SIG-M5 treated with dmso at 0.1 percent for 504 hours (cell line): ENCODE measurements around the gene PLK2.

Experiments used
- DNase-seq: peaks from one replicate; lab custom pipeline; 2025; ENCODE audit not compliant: unreplicated experiment; lab: John Stamatoyannopoulos, UW

Gene PLK2

DNA sequence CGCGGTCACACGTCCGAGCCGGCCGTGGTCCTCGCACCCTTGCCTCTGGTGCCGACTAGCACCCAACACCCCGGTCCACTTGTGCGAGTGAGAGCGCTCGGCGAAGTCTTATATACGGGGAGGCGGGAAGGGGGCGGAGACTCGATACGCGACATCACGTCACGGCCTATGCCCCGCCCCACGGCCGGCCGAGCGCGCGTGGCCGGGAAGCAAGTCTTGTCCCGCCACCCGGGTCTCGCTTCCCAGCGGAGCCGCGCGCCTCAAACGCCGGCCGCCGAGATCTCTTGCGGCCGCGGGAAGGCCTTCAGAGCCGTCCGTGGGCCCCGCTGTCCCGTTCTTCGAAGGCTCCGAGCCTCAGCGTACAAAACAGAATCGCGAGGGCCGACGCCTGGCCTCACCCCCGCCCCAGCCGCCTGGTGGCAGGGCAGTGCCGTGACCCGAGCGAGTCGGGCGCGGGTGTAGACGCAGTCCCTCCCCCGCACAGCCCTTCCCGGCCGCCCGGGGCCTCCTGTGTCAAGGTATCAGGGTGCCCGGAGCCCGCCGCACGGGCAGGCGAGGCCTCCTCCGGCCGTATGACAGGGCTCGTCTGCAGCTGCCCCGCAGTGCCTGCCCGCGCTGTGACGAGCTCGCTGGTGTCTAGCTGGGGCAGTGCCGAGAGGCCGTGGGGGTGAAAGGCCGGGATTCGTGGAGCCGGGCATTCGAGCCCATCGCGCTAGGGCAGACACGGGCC, at the start of gene PLK2:
Gene PLK2 (minus strand): TSS at position 85 of the 730 bp plus-strand sequence. CDS start 127 bp downstream, outside the sequence.
- peak; percentile 77 for DNase-seq

DNA sequence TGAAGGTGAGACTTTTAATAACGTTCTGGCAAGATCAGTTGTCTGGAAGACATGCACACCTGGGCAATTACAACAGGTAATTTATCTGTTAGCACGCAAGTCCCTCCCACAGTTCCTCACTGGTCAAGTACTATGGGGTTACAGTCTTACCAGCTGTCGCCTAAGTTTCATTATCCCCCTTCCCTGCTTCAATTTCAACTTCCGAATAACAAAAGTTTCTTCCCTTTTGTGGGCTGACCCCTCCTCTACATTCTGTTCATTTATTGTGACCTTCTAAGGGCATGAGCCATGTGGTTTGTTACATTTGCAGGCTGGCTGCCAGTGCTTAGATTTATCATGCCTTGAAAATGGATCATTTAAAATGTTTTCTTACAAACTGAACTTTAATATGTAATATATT, 47.8 kb upstream of the PLK2 start:
- no peak for DNase-seq

DNA sequence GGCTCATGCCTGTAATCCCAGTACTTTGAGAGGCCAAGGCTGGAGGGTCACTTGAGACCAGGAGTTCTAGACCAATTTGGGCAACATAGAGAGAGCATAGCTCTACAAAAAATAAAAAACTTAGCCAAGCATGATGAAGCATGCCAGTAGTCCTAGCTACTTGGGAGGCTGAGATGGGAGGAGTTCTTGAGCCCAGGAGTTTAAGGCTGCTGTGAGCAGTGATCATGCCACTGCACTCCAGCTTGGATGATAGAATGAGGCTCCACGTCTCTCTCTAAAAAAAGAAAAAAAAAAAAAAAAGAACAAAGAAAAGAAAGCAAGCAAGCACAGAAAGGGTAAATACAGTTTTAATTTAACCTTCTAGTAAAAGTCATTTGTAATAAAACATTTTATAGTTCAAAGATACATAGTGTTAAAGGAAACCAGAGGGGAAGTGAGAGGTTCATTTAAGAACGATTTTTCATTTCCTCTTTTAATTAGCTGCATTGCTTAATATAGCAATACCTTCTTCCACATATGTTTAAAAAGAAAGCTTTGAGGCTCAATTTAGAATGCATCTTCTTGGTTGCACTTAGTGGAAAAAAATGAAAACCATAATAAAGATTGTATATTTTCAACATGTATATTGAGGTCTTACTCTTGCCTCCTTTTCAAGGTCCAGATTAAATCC, 46.2 kb upstream of the PLK2 start:
- DNase-seq, result peak; percentile 70

DNA sequence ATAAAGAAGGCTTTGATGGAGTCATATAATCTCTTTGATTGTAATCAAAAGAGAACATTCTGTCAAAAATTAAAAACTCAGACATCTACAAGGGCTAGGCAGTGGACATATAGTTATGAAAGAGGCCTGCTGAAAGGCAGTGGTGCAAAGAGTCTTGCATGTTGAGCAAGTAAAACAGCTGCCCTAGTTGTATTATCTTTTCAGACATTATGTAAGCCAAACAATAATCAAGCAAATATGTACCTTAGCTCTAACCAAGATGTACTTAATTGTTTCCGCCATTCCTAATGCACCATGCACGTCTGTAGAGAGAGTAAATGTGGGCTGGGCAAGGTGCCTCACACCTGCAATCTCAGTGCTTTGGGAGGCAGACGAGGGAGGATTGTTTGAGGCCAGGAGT, 45.6 kb upstream of the PLK2 start:
- peak; percentile 27 for DNase-seq

DNA sequence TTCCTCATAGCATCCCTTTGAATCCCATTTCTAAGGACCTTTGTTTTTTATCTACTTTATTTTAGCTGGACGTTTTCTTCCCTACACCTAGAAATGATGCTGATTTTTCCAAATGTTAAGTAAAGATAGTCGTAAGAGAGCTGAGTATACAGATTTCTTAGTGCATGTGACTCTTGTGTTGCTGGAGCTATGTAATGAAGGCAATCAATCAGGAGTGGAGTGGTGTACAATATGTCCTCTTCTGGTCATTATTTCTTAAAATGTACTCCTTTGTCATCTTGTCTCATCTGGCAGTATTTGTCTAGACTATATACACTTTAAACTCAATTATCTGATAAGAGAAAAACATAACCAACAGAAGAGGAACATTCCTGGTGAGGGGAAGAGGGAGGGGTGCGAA, 44.9 kb upstream of the PLK2 start:
- DNase-seq, result no peak

DNA sequence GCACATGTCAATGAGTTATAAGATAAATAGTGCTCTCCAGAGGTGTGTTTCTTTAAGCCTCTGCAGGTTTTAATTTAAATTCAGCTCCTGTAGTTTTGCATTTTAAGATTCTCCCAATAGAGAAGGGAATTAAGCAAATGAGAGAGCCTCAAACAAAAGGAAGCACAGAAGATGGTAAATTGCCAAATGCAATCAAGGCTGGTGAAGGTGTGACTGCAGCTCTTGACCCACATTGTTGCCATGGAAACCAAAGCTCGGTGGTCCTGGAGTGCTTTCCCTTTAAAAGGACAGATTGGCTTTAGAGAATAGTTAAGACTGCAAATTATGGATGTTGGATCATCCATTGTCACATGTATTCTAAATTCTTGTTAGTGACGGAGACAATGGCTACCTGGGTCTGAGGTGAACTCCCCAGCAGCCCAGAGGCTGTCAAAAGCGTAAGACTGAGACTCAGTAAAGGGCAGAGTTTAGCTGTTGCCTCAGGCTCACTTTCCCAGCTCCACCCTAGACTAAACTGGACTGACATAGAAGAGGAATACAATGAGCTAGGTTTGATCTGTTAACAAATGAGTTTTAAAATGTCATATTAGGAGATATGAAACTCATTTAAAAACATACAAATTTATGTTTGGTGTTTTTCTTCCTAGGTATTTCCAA, 43.6 kb upstream of the PLK2 start:
- DNase-seq, result no peak

DNA sequence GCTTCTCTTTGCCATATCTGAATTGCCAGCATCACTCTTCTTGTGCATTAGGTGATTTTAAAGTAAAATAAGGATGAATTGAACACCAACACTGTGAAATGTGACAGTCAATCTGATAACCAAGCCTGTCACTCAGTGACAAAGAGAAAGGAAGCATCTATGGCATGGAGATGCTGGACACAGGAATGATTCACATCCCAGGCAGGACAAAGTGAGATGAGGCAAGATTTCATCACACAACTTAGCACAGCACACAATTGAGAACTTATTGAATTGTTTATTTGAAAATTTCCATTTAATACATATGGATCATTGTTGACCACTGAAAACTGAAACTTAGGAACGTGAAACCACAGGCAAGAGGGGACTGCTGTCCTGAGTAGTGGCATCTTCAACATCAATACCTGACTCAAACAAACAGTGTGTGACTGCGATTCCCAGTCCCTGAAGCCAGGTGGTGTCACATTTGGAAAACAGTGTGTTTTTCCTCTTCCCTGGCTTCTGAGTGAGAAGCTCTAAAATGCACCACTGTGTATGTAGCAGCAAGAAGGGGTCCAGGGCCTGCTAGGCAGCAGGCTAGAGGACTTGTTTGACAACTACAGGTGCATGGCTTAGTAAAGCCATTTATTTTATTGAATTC, 42.0 kb upstream of the PLK2 start:
- DNase-seq, result no peak

DNA sequence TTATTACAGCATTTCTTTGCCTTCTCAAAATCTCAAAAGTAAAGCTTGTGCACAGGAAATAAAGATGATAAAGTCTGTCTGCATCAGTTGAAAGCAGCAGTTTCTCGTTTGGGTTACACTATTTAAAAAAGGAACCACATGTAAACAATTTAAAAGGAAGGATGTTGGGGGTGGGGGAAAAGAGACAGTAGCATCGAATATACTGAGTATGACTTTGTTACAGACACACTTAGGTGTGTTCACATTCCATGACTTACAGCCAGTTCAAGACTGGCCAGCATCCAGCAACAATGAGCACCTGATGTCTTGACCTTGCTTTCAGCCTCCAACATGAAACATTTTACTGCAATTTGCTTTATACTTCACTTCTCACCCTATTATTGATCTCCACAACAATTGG, 40.1 kb upstream of the PLK2 start:
- DNase-seq, result no peak

DNA sequence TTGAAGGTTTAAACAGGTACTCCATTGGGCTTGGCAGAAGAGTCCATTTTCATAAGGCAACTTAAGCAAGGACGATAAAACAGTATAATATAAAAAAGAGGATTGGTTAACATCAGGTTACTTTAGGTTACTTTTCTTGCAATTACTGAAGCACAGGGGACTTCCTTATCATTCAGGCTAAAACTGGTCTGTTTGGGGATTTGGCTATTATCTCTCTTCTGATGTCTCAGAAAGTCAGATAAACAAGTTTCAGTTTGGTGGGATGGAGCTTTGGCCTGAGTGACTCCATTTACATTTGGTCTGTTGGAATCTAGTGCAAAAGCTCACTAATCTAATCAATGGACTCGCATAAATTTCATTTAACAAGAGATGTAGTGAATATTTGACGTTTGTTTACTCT, 39.3 kb upstream of the PLK2 start:
- no peak for DNase-seq

DNA sequence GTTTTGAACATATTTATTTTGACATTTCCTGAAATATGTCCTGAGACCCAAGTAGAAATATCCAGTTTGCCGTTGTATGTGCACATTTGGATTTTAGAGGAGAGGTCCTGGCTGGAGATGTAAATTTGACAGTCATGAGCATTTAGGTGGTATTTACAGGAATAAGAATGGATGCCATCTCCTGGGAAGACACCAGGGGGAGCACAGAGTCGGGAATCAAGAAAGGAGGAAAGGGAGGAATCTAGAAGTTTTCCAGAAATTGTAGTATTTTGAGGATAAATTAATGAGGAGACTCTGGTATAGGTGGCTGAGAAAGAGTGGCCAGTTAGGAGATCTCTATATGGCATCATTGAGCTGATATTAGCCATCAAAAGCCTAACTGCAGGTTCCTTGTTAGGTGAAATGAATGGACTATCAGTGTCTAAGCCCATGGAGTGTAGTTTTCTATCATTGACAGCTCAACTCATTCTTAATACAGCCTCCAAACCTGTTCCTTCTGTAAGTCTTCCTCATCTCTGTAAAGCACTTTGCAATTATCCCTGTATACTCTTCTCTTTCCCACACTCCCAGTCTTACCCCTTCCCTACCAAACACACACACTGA, 38.6 kb upstream of the PLK2 start:
- DNase-seq, result no peak

DNA sequence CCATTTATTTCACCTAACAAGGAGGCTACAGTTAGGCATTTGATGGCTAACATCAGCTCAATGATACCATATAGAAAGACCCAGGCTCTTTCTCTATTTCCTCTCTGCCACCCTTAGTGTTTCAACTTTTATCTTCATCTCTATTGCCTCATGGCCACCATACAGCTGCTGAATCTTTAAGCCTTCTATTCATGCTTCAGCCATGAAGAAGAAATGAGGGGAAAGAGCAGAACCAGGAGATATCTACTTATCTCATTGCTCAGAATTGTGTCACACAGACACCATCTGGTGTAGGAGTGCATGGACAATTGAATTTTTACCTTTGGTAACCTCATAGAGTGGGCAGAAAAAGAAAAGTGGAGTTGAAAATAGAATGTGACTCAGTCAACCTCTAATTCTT, 38.0 kb upstream of the PLK2 start:
- no peak for DNase-seq

DNA sequence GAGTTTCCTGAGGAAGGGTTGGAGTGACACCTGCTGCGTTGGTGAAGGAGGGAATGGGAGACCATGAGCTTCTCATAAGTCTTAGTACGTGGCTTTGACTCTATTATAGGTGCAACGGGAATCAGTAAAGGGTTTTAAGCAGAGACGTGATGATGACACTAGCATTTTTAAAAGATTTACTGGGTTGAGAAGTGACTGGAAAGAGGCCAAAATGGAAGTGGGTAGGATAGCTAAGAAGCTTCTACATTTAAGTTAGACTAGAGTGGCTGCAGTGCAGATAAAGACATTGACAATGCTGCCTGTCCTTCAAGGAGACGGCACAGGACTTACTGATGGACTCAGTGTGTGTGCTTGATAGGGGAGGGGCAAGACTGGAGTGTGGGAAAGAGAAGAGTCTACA, 37.5 kb upstream of the PLK2 start:
- no peak for DNase-seq

DNA sequence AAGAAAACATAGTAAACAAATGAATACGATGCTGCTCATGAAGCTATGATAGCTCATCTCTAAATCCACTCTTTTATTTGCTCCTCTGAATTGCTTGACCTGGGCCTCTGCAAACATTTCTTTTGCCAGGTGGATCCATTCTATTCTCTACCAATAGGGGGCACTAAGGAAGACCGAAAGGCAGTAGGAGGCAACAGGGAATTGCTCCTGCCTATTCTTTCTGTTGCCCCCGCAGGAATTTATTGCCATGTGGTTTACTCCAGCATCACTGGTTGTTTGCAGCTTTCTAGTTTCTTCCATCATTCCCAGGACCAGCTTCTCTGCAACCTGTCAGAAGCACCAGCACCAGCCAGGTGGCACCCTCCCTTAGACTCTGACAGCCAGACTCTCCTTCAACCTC, 36.6 kb upstream of the PLK2 start:
- no peak for DNase-seq

DNA sequence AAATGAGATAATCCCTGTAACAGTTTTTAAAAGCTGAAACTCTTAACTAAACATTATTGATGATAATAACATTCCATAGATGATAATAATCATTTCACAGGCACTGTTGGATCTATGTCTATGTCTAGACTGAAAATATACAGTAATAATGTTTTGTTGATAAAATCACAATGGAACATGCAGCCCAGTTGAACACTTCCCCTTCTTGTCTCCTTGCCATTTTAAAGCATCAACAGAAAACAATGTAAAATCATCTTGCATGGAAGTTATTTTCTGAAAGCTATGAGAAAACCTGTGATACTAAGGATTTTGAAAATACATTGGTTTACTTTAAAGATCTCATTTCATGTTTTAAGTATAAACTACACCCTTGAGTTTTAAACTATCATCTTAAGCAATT, 33.3 kb upstream of the PLK2 start:
- DNase-seq, result peak; percentile 39

DNA sequence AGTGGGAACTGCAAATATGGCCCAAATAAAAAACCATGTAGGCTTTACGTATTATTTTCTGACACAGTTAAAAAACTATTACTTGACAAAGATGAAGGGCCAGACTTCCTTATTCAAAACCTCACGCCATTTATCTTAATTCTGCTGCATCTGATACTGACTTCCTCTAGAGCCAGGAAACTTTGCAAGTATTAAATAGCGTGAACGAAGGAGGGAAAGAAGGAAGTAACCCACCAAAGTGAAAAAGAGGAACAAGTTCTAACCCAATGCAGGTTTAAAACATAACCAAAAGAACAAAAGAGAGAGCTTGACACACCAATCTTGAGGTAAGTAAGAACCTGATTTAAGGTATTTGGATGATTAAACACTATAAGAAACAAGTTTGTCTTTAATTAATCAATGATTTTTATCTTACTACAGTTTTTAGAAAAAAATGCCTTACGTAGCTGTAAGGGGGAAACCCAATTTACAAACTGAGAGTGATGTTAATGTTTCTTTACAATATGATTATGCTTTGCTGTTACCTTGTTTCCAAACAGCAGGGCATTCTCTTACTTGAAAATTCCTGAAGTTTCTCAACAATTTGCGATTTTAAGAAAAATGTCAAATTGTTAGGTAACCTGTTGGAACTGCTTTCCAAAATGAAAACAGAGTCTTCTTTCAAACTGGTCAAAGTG, 31.5 kb upstream of the PLK2 start, which contains the start of gene GAPT:
Gene GAPT (plus strand): TSS at position 220 of the 677 bp plus-strand sequence. CDS start 3,102 bp downstream, outside the sequence.
- peak; percentile 97 for DNase-seq

DNA sequence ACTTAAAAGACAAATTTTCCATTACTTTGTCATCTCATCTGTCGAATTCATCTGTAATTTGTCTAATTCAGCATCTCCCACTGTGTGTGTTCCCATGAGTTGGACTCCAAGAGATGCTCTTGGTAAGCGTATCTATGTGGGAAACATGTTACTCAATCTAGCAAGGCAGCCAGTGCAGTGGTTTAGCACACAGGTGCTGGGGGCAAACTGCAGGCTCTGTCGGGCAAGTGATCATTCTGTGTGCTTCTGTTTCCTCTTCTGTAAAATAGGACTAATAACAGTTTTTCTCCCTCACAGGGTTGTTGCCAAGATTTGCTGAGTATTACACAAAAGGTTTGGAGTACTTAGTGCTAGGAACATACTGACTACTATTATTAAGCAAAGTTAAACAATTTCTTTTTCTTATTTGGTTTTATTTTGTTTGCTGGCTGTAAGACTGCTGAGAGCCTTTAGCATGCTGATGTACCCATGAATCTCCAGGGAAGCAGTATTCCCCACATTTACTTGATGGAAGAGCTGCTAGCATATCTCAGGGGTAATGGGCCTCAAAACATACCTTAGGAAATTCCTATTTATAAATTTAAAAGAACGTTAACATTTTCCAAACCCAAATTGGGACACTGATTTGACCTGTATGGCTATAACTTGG, 30.6 kb upstream of the PLK2 start:
- DNase-seq, result peak; percentile 57

DNA sequence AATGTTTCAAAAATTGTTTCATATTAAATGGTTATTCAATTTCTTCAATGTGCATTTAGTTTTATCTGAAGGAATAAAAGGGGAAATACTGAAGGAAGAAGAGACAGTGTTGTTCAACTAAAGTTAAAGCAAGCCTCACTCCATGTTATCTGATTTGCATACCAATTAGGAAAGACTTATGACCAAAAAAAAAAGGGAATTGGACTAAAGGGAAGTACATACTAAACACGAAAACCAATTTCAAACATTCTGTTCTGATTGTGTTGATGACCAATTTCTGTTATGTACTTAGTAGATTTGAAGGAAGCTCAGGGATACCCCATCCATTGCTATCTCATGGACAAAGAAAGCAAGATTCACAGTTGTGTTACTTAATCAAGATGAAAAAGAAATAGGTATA, 26.4 kb upstream of the PLK2 start:
- DNase-seq, result peak; percentile 48

DNA sequence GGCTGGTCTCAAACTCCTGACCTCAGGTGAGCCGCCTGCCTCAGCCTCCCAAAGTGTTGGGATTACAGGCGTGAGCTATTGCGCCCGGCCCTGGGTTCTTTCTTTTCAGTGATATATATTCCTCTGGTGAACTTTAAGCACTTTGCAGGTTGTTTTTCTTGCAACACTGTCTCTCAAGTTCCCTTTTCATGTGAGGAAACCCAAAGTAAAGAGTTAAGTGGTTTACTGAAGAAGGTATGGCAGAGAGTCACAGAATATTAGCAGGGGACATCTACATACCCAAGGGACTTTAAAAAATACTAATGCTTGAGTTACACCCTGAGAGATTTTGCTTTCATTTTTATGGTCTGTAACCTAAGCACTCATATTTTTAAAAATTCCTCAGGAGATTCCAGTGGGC, 24.6 kb upstream of the PLK2 start:
- DNase-seq, result peak; percentile 42

DNA sequence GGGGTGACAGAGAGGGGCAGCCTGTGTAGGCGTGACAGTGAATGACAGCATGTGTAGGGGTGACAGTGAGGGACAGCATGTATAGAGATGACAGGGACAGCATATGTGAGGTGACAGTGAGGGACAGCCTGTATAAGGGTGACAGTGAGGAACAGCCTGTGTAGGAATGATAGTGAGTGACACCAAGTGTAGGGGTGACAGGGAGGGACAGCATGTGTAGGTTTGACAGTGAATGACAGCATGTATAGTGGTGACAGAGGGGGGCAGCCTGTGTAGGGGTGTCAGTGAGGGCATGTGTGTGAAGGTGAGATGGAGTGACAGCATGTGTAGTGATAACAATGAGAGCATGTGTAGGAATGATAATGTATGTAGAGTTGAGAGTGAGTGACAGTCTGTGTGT, 22.6 kb upstream of the PLK2 start:
- no peak for DNase-seq

DNA sequence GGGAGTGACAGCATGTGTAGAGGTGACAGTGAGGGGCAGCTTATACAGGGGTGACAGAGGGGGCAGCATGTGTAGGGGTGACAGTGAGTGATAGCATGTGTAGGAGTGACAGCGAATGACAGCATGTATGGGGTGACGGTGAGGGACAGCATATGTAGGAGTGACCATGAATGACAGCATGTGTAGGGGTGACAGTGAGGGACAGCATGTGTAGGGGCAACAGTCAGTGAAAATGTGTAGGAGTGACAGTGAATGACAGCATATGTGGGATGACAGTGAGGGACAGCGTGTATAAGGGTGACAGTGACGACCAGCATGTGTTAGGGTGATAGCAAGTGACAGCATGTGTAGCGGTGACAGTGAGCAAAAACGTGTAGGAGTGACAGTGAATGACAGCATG, 21.9 kb upstream of the PLK2 start:
- no peak for DNase-seq
